GM20000 (cell line): Measurements from ENCODE around the gene GLRA3.
"Not testable (repeated sequence)": the region's sequence is repeated elsewhere in the genome, so short reads cannot be mapped to it uniquely, and the experiment has no call there.

ENCODE experiments used
- DNase-seq: peaks from one replicate; pipeline ENCODE4 v3.0.0; 2012; ENCODE audit warnings: low spot score
- TF ChIP-seq, protein P1 (sequence below): IDR thresholded peaks from 2 replicates; pipeline ENCODE4 v1.5.1; 2012; ENCODE audit warnings: mild to moderate bottlenecking, control low read depth; ENCODE audit errors: extremely low read depth, missing control alignments

The GLRA3 gene

DNA sequence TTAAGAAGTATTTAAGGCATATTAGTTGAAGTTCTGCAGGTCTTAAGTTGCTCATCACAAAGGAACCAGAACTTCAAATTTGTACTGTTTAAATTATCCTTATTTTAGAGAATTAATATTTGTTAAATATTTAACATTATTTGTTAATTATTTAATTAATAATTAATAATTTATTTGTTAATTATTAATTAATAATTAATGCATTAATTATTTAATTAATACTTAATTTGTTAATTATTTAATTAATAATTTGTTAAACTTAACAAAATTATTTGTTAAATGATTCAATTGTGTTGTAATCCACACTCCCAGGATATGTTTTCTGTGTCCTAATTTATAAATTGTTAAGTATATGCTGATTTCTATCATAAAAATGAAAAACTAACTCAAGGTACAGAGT, 129.4 kb downstream of the GLRA3 start:
- DNase-seq: no peak
- TF ChIP-seq, protein P1, sequence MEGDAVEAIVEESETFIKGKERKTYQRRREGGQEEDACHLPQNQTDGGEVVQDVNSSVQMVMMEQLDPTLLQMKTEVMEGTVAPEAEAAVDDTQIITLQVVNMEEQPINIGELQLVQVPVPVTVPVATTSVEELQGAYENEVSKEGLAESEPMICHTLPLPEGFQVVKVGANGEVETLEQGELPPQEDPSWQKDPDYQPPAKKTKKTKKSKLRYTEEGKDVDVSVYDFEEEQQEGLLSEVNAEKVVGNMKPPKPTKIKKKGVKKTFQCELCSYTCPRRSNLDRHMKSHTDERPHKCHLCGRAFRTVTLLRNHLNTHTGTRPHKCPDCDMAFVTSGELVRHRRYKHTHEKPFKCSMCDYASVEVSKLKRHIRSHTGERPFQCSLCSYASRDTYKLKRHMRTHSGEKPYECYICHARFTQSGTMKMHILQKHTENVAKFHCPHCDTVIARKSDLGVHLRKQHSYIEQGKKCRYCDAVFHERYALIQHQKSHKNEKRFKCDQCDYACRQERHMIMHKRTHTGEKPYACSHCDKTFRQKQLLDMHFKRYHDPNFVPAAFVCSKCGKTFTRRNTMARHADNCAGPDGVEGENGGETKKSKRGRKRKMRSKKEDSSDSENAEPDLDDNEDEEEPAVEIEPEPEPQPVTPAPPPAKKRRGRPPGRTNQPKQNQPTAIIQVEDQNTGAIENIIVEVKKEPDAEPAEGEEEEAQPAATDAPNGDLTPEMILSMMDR: no peak

DNA sequence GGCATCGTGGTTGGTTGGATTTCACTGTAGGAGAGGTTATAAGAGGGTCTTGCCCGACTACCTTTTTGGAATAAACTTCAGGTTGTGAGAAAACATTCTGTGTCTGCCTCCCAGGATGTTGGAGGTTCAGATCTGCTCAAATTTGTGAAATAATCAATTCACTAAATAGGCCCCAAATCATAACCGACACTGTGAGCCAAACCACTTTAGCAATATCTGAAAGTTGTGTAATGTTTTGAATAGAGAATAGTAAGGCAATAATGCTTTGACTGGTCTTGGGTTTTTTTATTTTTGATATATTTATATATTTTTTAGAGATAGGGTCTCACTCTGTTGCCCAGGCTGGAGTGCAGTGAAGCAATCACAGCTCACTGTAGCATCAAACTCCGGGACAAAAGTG, 131.2 kb downstream of the GLRA3 start:
- DNase-seq: no peak
- TF ChIP-seq, protein P1: no peak

DNA sequence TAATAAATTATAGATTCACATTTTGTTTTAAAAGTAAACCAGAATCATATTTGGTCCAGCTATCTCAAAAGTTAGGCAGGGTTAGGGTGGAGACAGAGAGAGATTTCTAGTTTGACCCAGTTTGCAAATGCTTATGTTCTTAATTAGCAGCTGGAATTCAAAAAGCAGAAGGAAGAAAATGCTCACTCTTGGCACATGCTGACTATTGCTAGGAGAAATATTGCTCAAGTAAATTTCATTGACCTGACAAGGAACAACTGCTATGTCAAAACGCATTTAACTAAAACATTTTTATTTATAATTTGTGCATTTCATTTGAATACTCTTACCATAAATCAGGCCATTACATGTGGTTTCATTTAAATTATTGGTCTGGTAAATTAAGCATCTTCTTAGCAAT, 131.8 kb downstream of the GLRA3 start:
- no peak for DNase-seq

DNA sequence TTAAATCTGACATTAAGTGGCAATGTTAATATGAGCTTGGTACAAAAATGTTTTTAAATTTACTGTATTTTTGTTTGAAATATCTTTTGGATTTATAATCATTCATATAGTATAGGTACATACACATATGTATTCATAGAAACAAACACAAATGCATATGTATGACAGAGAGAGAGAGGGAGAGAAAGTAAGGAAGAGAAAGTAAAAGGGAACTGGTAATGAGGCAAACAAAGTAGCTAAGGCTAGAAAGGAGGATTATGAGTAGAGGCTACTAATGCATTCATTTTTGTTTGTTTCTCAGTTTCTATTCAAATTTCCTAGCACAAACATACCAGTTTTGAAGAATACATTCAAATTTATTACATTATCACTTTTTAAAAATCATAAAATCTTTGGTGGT, 132.4 kb downstream of the GLRA3 start:
- TF ChIP-seq, protein P1: no peak
- no peak for DNase-seq

More for the DNA sequence above, 131.8 kb downstream of the GLRA3 start:
- TF ChIP-seq, protein P1: no peak

DNA sequence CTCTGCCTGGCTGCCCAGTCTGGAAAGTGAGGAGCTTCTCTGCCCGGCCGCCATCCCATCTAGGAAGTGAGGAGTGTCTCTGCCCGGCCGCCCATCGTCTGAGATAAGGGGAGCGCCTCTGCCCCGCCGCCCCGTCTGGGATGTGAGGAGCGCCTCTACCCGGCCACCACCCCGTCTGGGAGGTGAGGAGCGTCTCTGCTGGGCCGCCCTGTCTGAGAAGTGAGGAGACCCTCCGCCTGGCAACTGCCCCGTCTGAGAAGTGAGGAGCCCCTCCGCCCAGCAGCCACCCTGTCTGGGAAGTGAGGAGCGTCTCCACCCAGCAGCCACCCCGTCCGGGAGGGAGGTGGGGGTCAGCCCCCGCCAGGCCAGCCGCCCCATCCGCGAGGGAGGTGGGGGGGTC, 137.2 kb downstream of the GLRA3 start:
- not testable (repeated sequence) for DNase-seq

DNA sequence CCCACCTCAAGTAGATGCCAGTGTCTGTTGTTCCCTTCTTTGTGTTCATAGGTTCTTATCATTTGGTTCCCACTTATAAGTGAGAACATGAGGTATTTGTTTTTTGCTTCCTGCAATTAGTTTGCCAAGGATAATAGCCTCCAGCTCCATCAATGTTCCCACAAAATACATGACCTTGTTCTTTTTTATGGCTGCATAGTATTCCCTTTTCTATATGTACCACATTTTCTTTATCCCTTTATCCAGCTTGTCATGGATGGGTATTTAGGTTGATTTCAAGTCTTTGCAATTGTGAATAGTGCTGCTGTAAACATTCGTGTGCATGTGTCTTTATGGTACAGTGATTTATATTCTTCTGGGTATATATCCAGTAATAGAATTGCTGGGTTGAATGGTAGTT, 138.4 kb downstream of the GLRA3 start:
- DNase-seq: no peak
- TF ChIP-seq, protein P1: no peak

DNA sequence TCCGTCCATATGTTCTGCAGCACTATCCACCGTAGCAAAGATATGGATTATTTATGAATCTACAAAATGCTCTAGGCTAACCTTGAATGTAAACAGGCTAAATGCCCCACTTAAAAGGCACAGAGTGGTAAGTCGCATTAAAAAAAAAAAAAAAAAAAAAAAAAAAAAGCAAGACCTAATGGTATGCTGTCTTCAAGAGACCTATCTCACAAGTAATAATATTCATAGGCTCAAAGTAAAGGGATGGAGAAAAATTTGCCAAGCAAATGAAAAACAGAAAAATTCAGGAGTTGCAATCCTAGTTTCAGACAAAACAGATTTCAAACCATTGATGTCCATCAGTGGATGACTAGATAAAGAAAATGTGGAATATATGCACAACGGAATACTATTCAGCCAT, 139.4 kb downstream of the GLRA3 start:
- DNase-seq: no peak
- TF ChIP-seq, protein P1: no peak

DNA sequence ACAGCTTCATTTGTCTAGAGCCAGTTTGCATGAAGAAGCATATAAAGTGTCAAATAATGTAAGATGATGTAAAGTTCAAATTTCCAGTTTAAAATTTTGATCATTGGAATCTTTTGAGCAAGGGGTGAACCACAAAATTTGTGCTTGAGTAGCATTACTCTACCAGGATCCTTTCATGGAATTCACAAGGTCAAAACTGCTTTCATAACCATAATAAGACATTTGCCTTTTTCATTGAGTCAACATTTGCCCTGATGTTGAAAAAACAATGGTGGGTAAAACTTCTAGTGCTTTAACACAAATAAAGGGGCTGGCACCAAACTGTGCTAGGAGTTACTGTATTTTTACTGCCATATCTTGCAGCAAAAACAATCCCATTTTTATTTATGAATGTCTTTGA, 142.2 kb downstream of the GLRA3 start:
- TF ChIP-seq, protein P1: no peak
- DNase-seq: no peak
